Measurements from ENCODE around the gene NXN.
A peak's percentile ranks its signal among the peaks of the same experiment; 100 is the strongest.

The NXN gene

DNA sequence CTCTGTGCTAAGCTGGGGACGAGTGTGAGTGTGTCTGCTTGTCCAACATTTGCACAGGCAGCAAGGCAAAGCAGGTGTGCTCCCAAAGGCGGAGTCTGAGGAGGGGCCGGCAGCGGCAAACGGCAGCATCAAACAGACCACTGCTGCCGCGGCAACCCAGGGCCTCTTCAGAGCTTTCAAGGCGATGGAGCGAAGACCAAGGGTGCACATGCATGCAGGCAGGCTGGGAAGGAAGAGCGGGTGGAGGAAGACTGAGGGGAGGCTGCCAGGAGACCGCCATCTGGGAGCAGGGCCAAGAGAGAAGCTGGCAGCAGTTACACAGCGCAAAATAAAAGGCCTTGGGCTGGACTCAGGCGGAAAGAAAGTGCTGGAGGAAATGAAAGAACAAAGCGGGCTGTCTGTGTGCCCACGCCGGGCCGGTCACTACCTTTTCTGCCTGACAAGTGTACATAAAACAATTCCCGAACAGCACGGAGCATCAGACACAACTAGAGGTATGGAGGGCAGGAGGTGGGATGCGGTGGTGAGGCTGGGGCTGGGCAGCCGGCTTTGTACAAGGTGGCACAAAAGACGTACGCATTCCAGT, 25.9 kb upstream of the NXN start:
- H3K4me1 ChIP-seq (ENCODE audit: control insufficient read depth, insufficient read depth, low read length): peaks cover 62% of the 10 kb centered on the region
- peaks cover 47% of the 10 kb centered on the region for H3K36me3 ChIP-seq (ENCODE audit: control insufficient read depth, insufficient read depth, low read length, severe bottlenecking)
- peak; percentile 33 for DNase-seq (ENCODE audit: low read depth)
- no peak overlapping the region for H3K9ac ChIP-seq (ENCODE audit: low read length)
- no peaks in the 10 kb centered on the region for H3K27me3 ChIP-seq (replicated peaks; ENCODE audit: control insufficient read depth, insufficient read depth, low read length)
- H3K4me3 ChIP-seq (ENCODE audit: low read length): no peak overlapping the region
- H3K9me3 ChIP-seq (ENCODE audit: control insufficient read depth, low read length): no peaks in the 10 kb centered on the region

DNA sequence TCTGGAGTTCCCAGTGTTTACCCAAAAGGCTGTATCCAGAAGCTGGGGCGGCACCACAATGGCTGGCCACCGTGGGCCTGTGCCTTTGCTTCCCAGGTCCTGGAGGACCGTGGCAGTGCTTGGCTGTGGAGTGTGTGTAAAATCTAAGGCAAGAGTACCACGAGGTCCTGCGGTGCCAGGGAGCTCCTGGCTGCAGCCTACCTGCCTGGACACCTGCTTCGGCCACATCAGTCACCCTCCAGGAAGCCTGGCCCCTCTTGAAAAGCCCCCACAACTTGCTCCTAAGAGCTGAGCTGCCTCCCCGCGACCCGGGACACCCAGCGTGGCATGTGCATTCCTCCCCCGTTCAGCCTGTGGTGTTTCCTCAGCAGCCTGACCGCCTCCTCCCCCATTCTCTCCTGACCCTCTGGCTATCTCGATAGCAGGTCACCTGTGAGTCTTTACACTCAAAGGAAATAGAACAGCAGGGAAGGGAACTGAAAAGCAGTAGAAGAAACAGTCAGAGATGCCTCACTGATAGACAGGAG, 25.3 kb upstream of the NXN start:
- Histone ChIP-seq H3K27me3 (replicated peaks; ENCODE audit: control insufficient read depth, insufficient read depth, low read length) (no peaks in the 10 kb centered on the region), H3K4me1 (ENCODE audit: control insufficient read depth, insufficient read depth, low read length) (peaks cover 62% of the 10 kb centered on the region), H3K9ac (ENCODE audit: low read length) (no peak overlapping the region), H3K36me3 (ENCODE audit: control insufficient read depth, insufficient read depth, low read length, severe bottlenecking) (peaks cover 46% of the 10 kb centered on the region), H3K9me3 (ENCODE audit: control insufficient read depth, low read length) (no peaks in the 10 kb centered on the region), H3K4me3 (ENCODE audit: low read length) (no peak overlapping the region)
- DNase-seq (ENCODE audit: low read depth): no peak

- no peak for DNase-seq (ENCODE audit: low read depth)
- Histone ChIP-seq H3K36me3 (ENCODE audit: control insufficient read depth, insufficient read depth, low read length, severe bottlenecking) (peaks cover 45% of the 10 kb centered on the region), H3K4me3 (ENCODE audit: low read length) (no peak overlapping the region), H3K4me1 (ENCODE audit: control insufficient read depth, insufficient read depth, low read length) (peaks cover 58% of the 10 kb centered on the region), H3K9me3 (ENCODE audit: control insufficient read depth, low read length) (no peaks in the 10 kb centered on the region), H3K9ac (ENCODE audit: low read length) (no peak overlapping the region), H3K27me3 (replicated peaks; ENCODE audit: control insufficient read depth, insufficient read depth, low read length) (no peaks in the 10 kb centered on the region)
Measured at GRCh38 chr17:1003972-1004768, 24.6 kb upstream of the NXN start.

- Histone ChIP-seq H3K9ac (ENCODE audit: low read length) (no peak overlapping the region), H3K9me3 (ENCODE audit: control insufficient read depth, low read length) (no peaks in the 10 kb centered on the region), H3K36me3 (ENCODE audit: control insufficient read depth, insufficient read depth, low read length, severe bottlenecking) (peaks cover 45% of the 10 kb centered on the region), H3K4me3 (ENCODE audit: low read length) (no peak overlapping the region), H3K4me1 (ENCODE audit: control insufficient read depth, insufficient read depth, low read length) (peaks cover 57% of the 10 kb centered on the region), H3K27me3 (replicated peaks; ENCODE audit: control insufficient read depth, insufficient read depth, low read length) (no peaks in the 10 kb centered on the region)
- no peak for DNase-seq (ENCODE audit: low read depth)
Measured at GRCh38 chr17:1003633-1003971, 24.0 kb upstream of the NXN start.

GRCh38 chr17:1002771-1003555, 23.4 kb upstream of the NXN start:
- H3K27me3 ChIP-seq (replicated peaks; ENCODE audit: control insufficient read depth, insufficient read depth, low read length): no peaks in the 10 kb centered on the region
- H3K4me1 ChIP-seq (ENCODE audit: control insufficient read depth, insufficient read depth, low read length): peaks cover 57% of the 10 kb centered on the region
- peaks cover 45% of the 10 kb centered on the region for H3K36me3 ChIP-seq (ENCODE audit: control insufficient read depth, insufficient read depth, low read length, severe bottlenecking)
- DNase-seq (ENCODE audit: low read depth): peak; percentile 82
- no peaks in the 10 kb centered on the region for H3K9me3 ChIP-seq (ENCODE audit: control insufficient read depth, low read length)
- no peak overlapping the region for H3K4me3 ChIP-seq (ENCODE audit: low read length)
- H3K9ac ChIP-seq (ENCODE audit: low read length): peak overlapping the region; percentile 47

DNA sequence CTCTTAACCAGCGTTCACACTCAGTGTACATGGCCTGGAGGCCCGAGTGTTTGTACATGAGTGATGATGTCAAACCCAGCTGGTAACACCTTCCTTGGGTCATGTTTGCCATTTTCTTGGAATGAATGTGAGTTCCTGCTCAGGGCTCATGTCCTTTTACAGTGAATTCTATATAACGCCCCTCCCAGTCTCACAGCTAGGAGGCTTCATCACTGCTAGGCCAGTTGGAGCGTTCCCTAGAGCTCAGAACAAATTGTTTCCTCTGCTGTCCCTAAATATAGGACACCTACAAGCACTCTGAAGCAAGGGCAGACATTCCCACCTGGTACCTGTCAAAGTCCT, 22.8 kb upstream of the NXN start:
- Histone ChIP-seq H3K4me3 (ENCODE audit: low read length) (no peak overlapping the region), H3K9me3 (ENCODE audit: control insufficient read depth, low read length) (no peaks in the 10 kb centered on the region), H3K4me1 (ENCODE audit: control insufficient read depth, insufficient read depth, low read length) (peaks cover 54% of the 10 kb centered on the region), H3K36me3 (ENCODE audit: control insufficient read depth, insufficient read depth, low read length, severe bottlenecking) (peaks cover 42% of the 10 kb centered on the region), H3K27me3 (replicated peaks; ENCODE audit: control insufficient read depth, insufficient read depth, low read length) (no peaks in the 10 kb centered on the region), H3K9ac (ENCODE audit: low read length) (peak overlapping the region; percentile 47)
- peak; percentile 27 for DNase-seq (ENCODE audit: low read depth)

- H3K36me3 ChIP-seq (ENCODE audit: control insufficient read depth, insufficient read depth, low read length, severe bottlenecking): peaks cover 37% of the 10 kb centered on the region
- H3K9ac ChIP-seq (ENCODE audit: low read length): peak overlapping the region; percentile 9
- H3K27me3 ChIP-seq (replicated peaks; ENCODE audit: control insufficient read depth, insufficient read depth, low read length): no peaks in the 10 kb centered on the region
- peaks cover 52% of the 10 kb centered on the region for H3K4me1 ChIP-seq (ENCODE audit: control insufficient read depth, insufficient read depth, low read length)
- H3K4me3 ChIP-seq (ENCODE audit: low read length): no peak overlapping the region
- peak; percentile 44 for DNase-seq (ENCODE audit: low read depth)
- H3K9me3 ChIP-seq (ENCODE audit: control insufficient read depth, low read length): no peaks in the 10 kb centered on the region
Measured at GRCh38 chr17:1001640-1002411, 22.2 kb upstream of the NXN start.

DNA sequence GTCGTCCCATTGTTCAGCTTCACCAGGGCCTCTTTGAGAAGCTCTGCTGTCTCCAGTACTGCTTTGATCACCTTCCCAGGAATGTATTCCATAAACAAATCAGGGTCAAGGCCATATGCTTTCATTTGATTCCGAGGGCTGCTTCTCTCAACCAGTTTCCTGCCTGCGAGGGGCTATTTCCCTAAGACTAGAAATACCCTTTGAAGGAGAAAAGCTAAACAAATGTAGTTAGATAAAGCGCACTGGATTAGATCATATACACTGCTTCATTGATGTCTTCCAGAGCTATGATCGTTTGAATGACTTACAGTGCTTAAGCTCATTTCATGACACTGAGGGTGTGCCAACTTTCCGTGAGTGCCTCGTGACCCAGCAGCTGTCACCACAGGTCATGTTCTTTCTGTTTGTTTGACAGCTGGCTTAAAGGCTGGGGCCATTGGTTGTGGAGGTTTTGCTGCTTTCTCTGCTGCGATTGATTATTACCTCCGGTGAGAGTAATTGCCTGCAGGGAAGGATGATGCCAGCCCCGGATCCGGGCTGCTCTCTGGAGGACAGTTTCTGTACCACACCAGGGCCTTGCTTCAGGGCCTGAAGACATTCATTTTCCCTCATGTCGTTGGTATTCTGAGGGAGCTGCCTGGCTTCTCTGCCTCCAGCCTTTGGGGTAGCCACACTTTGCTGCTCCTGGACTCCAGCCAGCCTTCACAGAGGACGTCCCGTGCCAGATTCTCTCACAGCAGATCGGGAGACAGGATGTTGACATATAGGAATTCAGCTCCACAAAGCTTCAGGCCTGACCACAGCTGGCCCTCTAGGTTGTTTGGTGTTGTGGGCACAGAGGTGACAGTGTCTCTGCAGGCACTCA, 21.3 kb upstream of the NXN start:
- DNase-seq (ENCODE audit: low read depth): peak; percentile 60
- Histone ChIP-seq H3K36me3 (ENCODE audit: control insufficient read depth, insufficient read depth, low read length, severe bottlenecking) (peaks cover 37% of the 10 kb centered on the region), H3K27me3 (replicated peaks; ENCODE audit: control insufficient read depth, insufficient read depth, low read length) (no peaks in the 10 kb centered on the region), H3K9me3 (ENCODE audit: control insufficient read depth, low read length) (no peaks in the 10 kb centered on the region), H3K4me3 (ENCODE audit: low read length) (no peak overlapping the region), H3K9ac (ENCODE audit: low read length) (peak overlapping the region; percentile 24), H3K4me1 (ENCODE audit: control insufficient read depth, insufficient read depth, low read length) (peaks cover 50% of the 10 kb centered on the region)

GRCh38 chr17:998111-998510, 18.5 kb upstream of the NXN start:
- Histone ChIP-seq H3K9me3 (ENCODE audit: control insufficient read depth, low read length) (no peaks in the 10 kb centered on the region), H3K9ac (ENCODE audit: low read length) (peak overlapping the region; percentile 98), H3K4me3 (ENCODE audit: low read length) (peak overlapping the region; percentile 98), H3K36me3 (ENCODE audit: control insufficient read depth, insufficient read depth, low read length, severe bottlenecking) (peaks cover 33% of the 10 kb centered on the region), H3K27me3 (replicated peaks; ENCODE audit: control insufficient read depth, insufficient read depth, low read length) (no peaks in the 10 kb centered on the region), H3K4me1 (ENCODE audit: control insufficient read depth, insufficient read depth, low read length) (peaks cover 39% of the 10 kb centered on the region)
- DNase-seq (ENCODE audit: low read depth): no peak

- no peaks in the 10 kb centered on the region for H3K9me3 ChIP-seq (ENCODE audit: control insufficient read depth, low read length)
- peak within 1 kb of the TSS; percentile 98 for H3K9ac ChIP-seq (ENCODE audit: low read length)
- H3K4me3 ChIP-seq (ENCODE audit: low read length): peak within 1 kb of the TSS; percentile 98
- peak; percentile 99 for DNase-seq (ENCODE audit: low read depth)
- no peaks in the 10 kb centered on the region for H3K27me3 ChIP-seq (replicated peaks; ENCODE audit: control insufficient read depth, insufficient read depth, low read length)
- H3K36me3 ChIP-seq (ENCODE audit: control insufficient read depth, insufficient read depth, low read length, severe bottlenecking): peaks cover 21% of the 10 kb centered on the region
- peaks cover 25% of the 10 kb centered on the region for H3K4me1 ChIP-seq (ENCODE audit: control insufficient read depth, insufficient read depth, low read length)
Measured at GRCh38 chr17:996554-997344, 17.2 kb upstream of the NXN start, which contains the start of gene TIMM22. Gene TIMM22, plus strand, starts transcription at chr17:997129. Its CDS starts 14 bp downstream, at chr17:997143.
